IMR-90 (cell line): Measurements from ENCODE around the gene PYROXD2.

ENCODE experiments used
- BHLHE40 ChIP-seq: fragments of 150-350 bp; IDR thresholded peaks from 2 replicates; pipeline ENCODE4 v1.6.1; 2016; ENCODE audit warnings: mild to moderate bottlenecking, low read depth, low read length
- CHD1 ChIP-seq: IDR thresholded peaks from 2 replicates; pipeline ENCODE4 v1.6.1; 2012; ENCODE audit warnings: low read depth, low read length, improper control_type of control experiment
- CTCF ChIP-seq: conservative IDR thresholded peaks from 2 replicates; pipeline ENCODE4 v1.5.1; 2012; ENCODE audit warnings: mild to moderate bottlenecking, low read depth, low read length, improper control_type of control experiment
- MAZ ChIP-seq: IDR thresholded peaks from 2 replicates; pipeline ENCODE4 v1.6.1; 2012; ENCODE audit warnings: low read depth, mild to moderate bottlenecking, low read length, improper control_type of control experiment, moderate library complexity, borderline replicate concordance
- MXI1 ChIP-seq: IDR thresholded peaks from 2 replicates; pipeline ENCODE4 v1.6.1; 2012; ENCODE audit warnings: low read depth, mild to moderate bottlenecking, low read length, moderate library complexity, borderline replicate concordance
- POLR2A ChIP-seq: IDR thresholded peaks from 2 replicates; pipeline ENCODE4 v1.6.1; 2012; ENCODE audit warnings: mild to moderate bottlenecking, low read depth, low read length
- RAD21 ChIP-seq: IDR thresholded peaks from 2 replicates; pipeline ENCODE4 v1.6.1; 2012; ENCODE audit warnings: low read length, improper control_type of control experiment
- RCOR1 ChIP-seq: IDR thresholded peaks from 2 replicates; pipeline ENCODE4 v1.6.1; 2012; ENCODE audit warnings: mild to moderate bottlenecking, low read length, improper control_type of control experiment; ENCODE audit not compliant: insufficient replicate concordance
- RFX5 ChIP-seq: IDR thresholded peaks from 2 replicates; pipeline ENCODE4 v1.8.0; 2012; ENCODE audit warnings: low read depth, mild to moderate bottlenecking, low read length, moderate library complexity
- USF2 ChIP-seq: fragments of 150-350 bp; IDR thresholded peaks from 2 replicates; pipeline ENCODE4 v1.6.1; 2017; ENCODE audit warnings: mild to moderate bottlenecking, antibody characterized with exemption, low read length, low read depth

GRCh38 chr10:98377536-98377935 lies 37.4 kb downstream of the PYROXD2 start:
- TF ChIP-seq CTCF (no peak), BHLHE40 (no peak), MXI1 (no peak), POLR2A (no peak), MAZ (no peak), USF2 (no peak), RAD21 (no peak), RFX5 (no peak), CHD1 (no peak), RCOR1 (no peak)
